H9 (cell line): ENCODE measurements around the gene PTPRN2. TPM values are rescaled to one million over a fixed set of nuclear protein-coding genes. Genes with fewer than 3 reads are reported as not detected.

ENCODE experiments used
- DNase-seq: peaks from one replicate; pipeline ENCODE4 v3.0.0-alpha.2; 2017
- H2AFZ ChIP-seq: one replicate; pipeline ENCODE4 v1.6.1; 2013; ENCODE audit warnings: mild to moderate bottlenecking, low read length, control low read depth, moderate library complexity
- H2AK5ac ChIP-seq: 2 replicates; pipeline ENCODE4 v1.6.1; 2013; ENCODE audit warnings: low read length, control low read depth, mixed read lengths; ENCODE audit not compliant: insufficient read length
- H2BK120ac ChIP-seq: one replicate; pipeline ENCODE4 v1.6.1; 2013; ENCODE audit warnings: low read depth, mild to moderate bottlenecking, low read length, control low read depth, inconsistent platforms; ENCODE audit not compliant: poor library complexity, severe bottlenecking
- H2BK12ac ChIP-seq: 2 replicates; pipeline ENCODE4 v1.6.1; 2013; ENCODE audit warnings: low read length, control low read depth, mixed read lengths, low read depth; ENCODE audit not compliant: insufficient read length
- H2BK15ac ChIP-seq: 2 replicates; pipeline ENCODE4 v1.6.1; 2013; ENCODE audit warnings: low read depth, low read length, control low read depth
- H2BK20ac ChIP-seq: one replicate; pipeline ENCODE4 v1.6.1; 2013; ENCODE audit warnings: low read depth, mild to moderate bottlenecking, low read length, control low read depth, inconsistent platforms; ENCODE audit not compliant: poor library complexity, severe bottlenecking
- H2BK5ac ChIP-seq: 2 replicates; pipeline ENCODE4 v1.6.1; 2013; ENCODE audit warnings: low read length, control low read depth, mixed read lengths; ENCODE audit not compliant: insufficient read length
- H3K14ac ChIP-seq: 2 replicates; pipeline ENCODE4 v1.6.1; 2013; ENCODE audit warnings: low read length, control low read depth; ENCODE audit not compliant: insufficient read depth
- H3K18ac ChIP-seq: 2 replicates; pipeline ENCODE4 v1.6.1; 2013; ENCODE audit warnings: low read depth, mild to moderate bottlenecking, mixed read lengths, low read length, control low read depth; ENCODE audit not compliant: insufficient read length
- H3K23ac ChIP-seq: 2 replicates; pipeline ENCODE4 v1.6.1; 2013; ENCODE audit warnings: low read length, control low read depth, mixed read lengths, low read depth; ENCODE audit not compliant: insufficient read length
- H3K23me2 ChIP-seq: 2 replicates; pipeline ENCODE4 v1.6.1; 2013; ENCODE audit warnings: low read depth, mild to moderate bottlenecking, mixed read lengths, low read length, control low read depth; ENCODE audit not compliant: insufficient read length, poor library complexity, severe bottlenecking
- H3K27ac ChIP-seq: 2 replicates; pipeline ENCODE4 v1.5.1; 2013; ENCODE audit warnings: low read length, control low read depth, mixed read lengths, low read depth; ENCODE audit not compliant: insufficient read length
- H3K27me3 ChIP-seq: 2 replicates; pipeline ENCODE4 v1.6.1; 2013; ENCODE audit warnings: low read length, control low read depth, inconsistent platforms; ENCODE audit not compliant: insufficient read depth
- H3K4ac ChIP-seq: 2 replicates; pipeline ENCODE4 v1.6.1; 2013; ENCODE audit warnings: low read depth, mild to moderate bottlenecking, control low read depth, inconsistent platforms, low read length, moderate library complexity
- H3K4me1 ChIP-seq: 2 replicates; pipeline ENCODE4 v1.6.1; 2013; ENCODE audit warnings: low read length, control low read depth, inconsistent platforms; ENCODE audit not compliant: insufficient read depth
- H3K4me2 ChIP-seq: 2 replicates; pipeline ENCODE4 v1.6.1; 2013; ENCODE audit warnings: low read length, control low read depth, mixed read lengths; ENCODE audit not compliant: insufficient read length, insufficient read depth
- H3K56ac ChIP-seq: 2 replicates; pipeline ENCODE4 v1.6.1; 2013; ENCODE audit warnings: low read depth, mild to moderate bottlenecking, mixed read lengths, low read length, control low read depth; ENCODE audit not compliant: insufficient read length
- H3K79me1 ChIP-seq: 2 replicates; pipeline ENCODE4 v1.6.1; 2013; ENCODE audit warnings: low read depth, mild to moderate bottlenecking, moderate library complexity, low read length, control low read depth, inconsistent platforms; ENCODE audit not compliant: insufficient read depth, poor library complexity, severe bottlenecking
- H3K79me2 ChIP-seq: 2 replicates; pipeline ENCODE4 v1.6.1; 2013; ENCODE audit warnings: low read length, control low read depth, inconsistent platforms; ENCODE audit not compliant: insufficient read depth
- H3K9ac ChIP-seq: 2 replicates; pipeline ENCODE4 v1.6.1; 2013; ENCODE audit warnings: low read length, control low read depth, mixed read lengths; ENCODE audit not compliant: insufficient read length; ENCODE audit errors: extremely low read depth
- H3K9me3 ChIP-seq: one replicate; pipeline ENCODE4 v1.6.1; 2013; ENCODE audit warnings: low read depth, low read length, inconsistent platforms; ENCODE audit not compliant: control insufficient read depth
- H3T11ph ChIP-seq: one replicate; pipeline ENCODE4 v1.6.1; 2013; ENCODE audit warnings: mild to moderate bottlenecking, low read length, control low read depth, inconsistent platforms
- H4K20me1 ChIP-seq: one replicate; pipeline ENCODE4 v1.6.1; 2013; ENCODE audit not compliant: control insufficient read depth, insufficient read length, insufficient read depth
- H4K5ac ChIP-seq: 2 replicates; pipeline ENCODE4 v1.6.1; 2013; ENCODE audit warnings: low read depth, mild to moderate bottlenecking, mixed read lengths, low read length, control low read depth; ENCODE audit not compliant: insufficient read length
- H4K8ac ChIP-seq: replicated peaks from 2 replicates; pipeline ENCODE4 v1.6.1; 2013; ENCODE audit warnings: low read length, control low read depth, mixed read lengths, low read depth; ENCODE audit not compliant: insufficient read length
- H4K91ac ChIP-seq: 2 replicates; pipeline ENCODE4 v1.6.1; 2013; ENCODE audit warnings: low read depth, mild to moderate bottlenecking, moderate library complexity, mixed read lengths, low read length, control low read depth; ENCODE audit not compliant: insufficient read length
- H3K27ac Mint-ChIP-seq, 3 experiments: 2 replicates in 2 of 3; 3 replicates in 1 of 3; pipeline ENCODE4 v1.8.0; 2020 to 2021; ENCODE audit warnings: mixed read lengths in 3 of 3, mild to moderate bottlenecking in 1 of 3, moderate library complexity in 1 of 3
- H3K27me3 Mint-ChIP-seq: 2 replicates; pipeline ENCODE4 v1.8.0; 2021; ENCODE audit warnings: low read depth, mild to moderate bottlenecking, moderate library complexity, mixed read lengths
- H3K36me3 Mint-ChIP-seq, 3 experiments: 2 replicates in 2 of 3; 3 replicates in 1 of 3; pipeline ENCODE4 v1.8.0; 2020 to 2021; ENCODE audit warnings: low read depth in 3 of 3, mixed read lengths in 3 of 3; ENCODE audit not compliant: insufficient read depth in 1 of 3
- H3K4me1 Mint-ChIP-seq, 2 experiments: 2 replicates each; pipeline ENCODE4 v1.8.0; 2020; ENCODE audit warnings: mixed read lengths in 2 of 2
- H3K4me3 Mint-ChIP-seq, 2 experiments: 2 replicates in 1 of 2; 3 replicates in 1 of 2; pipeline ENCODE4 v1.8.0; 2020 to 2021; ENCODE audit warnings: mild to moderate bottlenecking in 2 of 2, mixed read lengths in 2 of 2, moderate library complexity in 1 of 2
- H3K9me3 Mint-ChIP-seq, 2 experiments: 2 replicates in 1 of 2; 3 replicates in 1 of 2; pipeline ENCODE4 v1.8.0; 2020; ENCODE audit warnings: mild to moderate bottlenecking in 2 of 2, mixed read lengths in 2 of 2, moderate library complexity in 1 of 2
- CTCF ChIP-seq: fragments of 200-600 bp; sonication (generic); conservative IDR thresholded peaks from 3 replicates; pipeline ENCODE4 v1.8.0; 2021; ENCODE audit warnings: antibody characterized with exemption, mild to moderate bottlenecking
- WGBS: extraction: QIAGEN DNeasy Blood & Tissue Kit; methylation state at CpG from one replicate; pipeline ENCODE4 v1.1.7; 2013; ENCODE audit warnings: missing lambda C conversion rate, low lambda C conversion rate, mixed read lengths; ENCODE audit not compliant: insufficient read length; ENCODE audit errors: extremely low coverage; 5-methylcytosine and 5-hydroxymethylcytosine counted together
- total RNA-seq: library from RNA; stranded (reverse); gene quantifications from 2 replicates; pipeline ENCODE4 v1.2.1, GENCODE V29; 2021

PTPRN2 gene
- total RNA-seq, 1 experiment from 2014 or later: 5.2 TPM

DNA sequence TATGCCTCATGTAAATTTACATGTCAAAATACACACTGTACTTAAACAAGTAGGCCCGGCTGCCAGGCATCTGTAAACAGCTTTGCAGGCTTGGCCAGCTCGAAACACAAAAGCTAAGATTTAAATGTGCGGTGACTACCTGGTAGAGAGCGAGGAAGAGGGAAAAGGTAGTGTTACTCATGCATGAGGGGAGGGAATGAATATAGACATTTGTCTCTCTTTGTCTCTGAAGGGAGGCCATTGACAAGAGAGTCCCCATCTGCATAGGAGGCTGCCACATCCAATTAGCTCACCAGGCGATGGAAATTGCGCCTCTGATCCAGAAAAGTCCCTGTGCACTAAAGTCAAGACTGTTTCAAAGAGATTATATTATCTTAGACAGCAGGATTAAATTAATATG is 535.8 kb downstream of the PTPRN2 start:
- no peak overlapping the region for H4K5ac ChIP-seq
- H2AK5ac ChIP-seq: no peak overlapping the region
- H3K27ac Mint-ChIP-seq: no peak overlapping the region
- no peaks in the 10 kb centered on the region for H3K23me2 ChIP-seq
- no CpG with 5 or more reads among the region's 6 CpGs for WGBS
- H3K36me3 Mint-ChIP-seq: peaks cover 0 to 11% (median 7%) of the 10 kb centered on the region in 3 experiments; a peak in 4 of 7 replicates
- no peak overlapping the region for H4K8ac ChIP-seq
- H2BK5ac ChIP-seq: no peak overlapping the region
- H2AFZ ChIP-seq: no peak overlapping the region
- no peak overlapping the region for H2BK120ac ChIP-seq
- H3K4me3 Mint-ChIP-seq: no peak overlapping the region
- no peak overlapping the region for H3T11ph ChIP-seq
- no peak for DNase-seq
- H3K4me1 Mint-ChIP-seq: peaks cover 8 to 9% of the 10 kb centered on the region in 2 experiments
- H3K79me2 ChIP-seq: no peaks in the 10 kb centered on the region
- H3K18ac ChIP-seq: no peak overlapping the region
- H3K56ac ChIP-seq: no peak overlapping the region
- H3K27me3 ChIP-seq: no peaks in the 10 kb centered on the region
- H3K79me1 ChIP-seq: no peaks in the 10 kb centered on the region
- no peaks in the 10 kb centered on the region for H3K4me1 ChIP-seq
- no peak overlapping the region for H3K4ac ChIP-seq
- H3K9ac ChIP-seq: no peak overlapping the region
- H2BK20ac ChIP-seq: no peak overlapping the region
- H4K91ac ChIP-seq: no peak overlapping the region
- H3K14ac ChIP-seq: no peak overlapping the region
- peaks cover 8 to 10% of the 10 kb centered on the region in 2 experiments for H3K9me3 Mint-ChIP-seq
- no peak for TF ChIP-seq CTCF
- no peak overlapping the region for H3K27ac ChIP-seq
- H2BK15ac ChIP-seq: no peak overlapping the region
- no peak overlapping the region for H2BK12ac ChIP-seq
- peaks cover 9% of the 10 kb centered on the region for H3K9me3 ChIP-seq
- peaks cover 4% of the 10 kb centered on the region for H3K27me3 Mint-ChIP-seq
- H3K4me2 ChIP-seq: no peak overlapping the region
- H4K20me1 ChIP-seq: no peaks in the 10 kb centered on the region
- H3K23ac ChIP-seq: no peak overlapping the region
